HepG2 (cell line): Measurements from ENCODE around the gene C14orf93. TPM values are rescaled to one million over a fixed set of nuclear protein-coding genes. Genes with fewer than 3 reads are reported as not detected.

Experiments
- GATAD2A ChIP-seq: IDR thresholded peaks from 2 replicates; pipeline ENCODE4 v1.6.1; 2016
- RBM22 ChIP-seq: fragments of 200-400 bp; formaldehyde crosslinking; optimal IDR thresholded peaks from 2 replicates; pipeline ENCODE3; 2017; ENCODE audit warnings: mild to moderate bottlenecking, low read length, moderate library complexity
- SOX6 ChIP-seq, 2 experiments: fragments of 450-650 bp in 1 of 2; sonication (generic) in 1 of 2; formaldehyde crosslinking in 1 of 2; IDR thresholded peaks; 2 replicates each; pipeline versions ENCODE4 v1.4.0 to v1.6.1; 2017 to 2020; ENCODE audit warnings: antibody characterized with exemption in 1 of 2, mild to moderate bottlenecking in 1 of 2, missing genetic modification reagents in 1 of 2
- SSRP1 ChIP-seq: IDR thresholded peaks from 2 replicates; pipeline ENCODE4 v1.6.1; 2016; ENCODE audit warnings: control low read depth
- STAT5B ChIP-seq: sonication (generic); formaldehyde crosslinking; IDR thresholded peaks from 2 replicates; pipeline ENCODE4 v1.4.0; 2020; ENCODE audit warnings: missing genetic modification reagents
- SUZ12 ChIP-seq: fragments of 150-350 bp; IDR thresholded peaks from 2 replicates; pipeline ENCODE4 v1.6.1; 2014; ENCODE audit warnings: low read depth, low read length
- TBX2 ChIP-seq: sonication (generic); formaldehyde crosslinking; IDR thresholded peaks from 2 replicates; pipeline ENCODE4 v1.5.0; 2020; ENCODE audit warnings: missing genetic modification reagents, mild to moderate bottlenecking, borderline replicate concordance
- ZBTB7A ChIP-seq: sonication (generic); formaldehyde crosslinking; IDR thresholded peaks from 2 replicates; pipeline ENCODE4 v1.8.0; 2022; ENCODE audit warnings: mild to moderate bottlenecking, missing genetic modification reagents
- ZFP37 ChIP-seq: sonication (generic); formaldehyde crosslinking; IDR thresholded peaks from 2 replicates; pipeline ENCODE4 v1.4.0; 2020; ENCODE audit warnings: missing genetic modification reagents, borderline replicate concordance
- ZMYM4 ChIP-seq: sonication (generic); formaldehyde crosslinking; IDR thresholded peaks from 2 replicates; pipeline ENCODE4 v1.8.1; 2023; ENCODE audit warnings: mild to moderate bottlenecking, missing genetic modification reagents
- ZNF468 ChIP-seq: sonication (generic); formaldehyde crosslinking; IDR thresholded peaks from 2 replicates; pipeline ENCODE4 v1.8.0; 2022; ENCODE audit warnings: mild to moderate bottlenecking, moderate library complexity, missing genetic modification reagents
- ZNF496 ChIP-seq: sonication (generic); formaldehyde crosslinking; IDR thresholded peaks from 2 replicates; pipeline ENCODE4 v1.8.1; 2023; ENCODE audit warnings: mild to moderate bottlenecking, moderate library complexity, missing genetic modification reagents; ENCODE audit not compliant: insufficient replicate concordance
- ZNF616 ChIP-seq: sonication (generic); formaldehyde crosslinking; IDR thresholded peaks from 2 replicates; pipeline ENCODE4 v1.5.0; 2020; ENCODE audit warnings: low read depth, mild to moderate bottlenecking, missing genetic modification reagents
- ZNF724P ChIP-seq: sonication (generic); formaldehyde crosslinking; IDR thresholded peaks from 2 replicates; pipeline ENCODE4 v1.8.0; 2022; ENCODE audit warnings: missing genetic modification reagents, borderline replicate concordance
- ZNF766 ChIP-seq: sonication (generic); formaldehyde crosslinking; IDR thresholded peaks from 2 replicates; pipeline ENCODE4 v1.5.0; 2020; ENCODE audit warnings: missing genetic modification reagents, borderline replicate concordance
- polyA plus RNA-seq, 8 experiments: library from polyadenylated mRNA; depleted of rRNA in 3 of 8; stranded (reverse) in 7 of 8; unstranded in 1 of 8; fragments of >200 nt; fragmentation: Illumina TruSeq in 4 of 8; extraction: Trizol in 4 of 8; gene quantifications; 2 replicates each; pipeline versions ENCODE4 v1.2.1 to v1.2.3, GENCODE V29; 2011 to 2016; ENCODE audit warnings: low read depth in 4 of 8, missing spikeins in 1 of 8, mixed read lengths in 1 of 8; ENCODE audit not compliant: insufficient read depth in 1 of 8
- total RNA-seq, 5 experiments: library from RNA; depleted of rRNA; stranded (reverse); fragments of >200 nt; fragmentation: Illumina TruSeq; extraction: Trizol; gene quantifications; 2 replicates each; pipeline ENCODE4 v1.2.3, GENCODE V29; 2016; ENCODE audit warnings: low read depth in 1 of 5
- TF ChIP-seq, protein P1 (sequence below), 2 experiments: sonication (generic) in 1 of 2; formaldehyde crosslinking in 1 of 2; IDR thresholded peaks; 2 replicates each; pipeline versions ENCODE4 v1.4.0 to v1.6.1; 2018 to 2020; ENCODE audit warnings: missing genetic modification reagents in 2 of 2, borderline replicate concordance in 1 of 2, low read depth in 1 of 2, mild to moderate bottlenecking in 1 of 2, missing biosample characterization in 1 of 2
- TF ChIP-seq, protein P2 (sequence below): IDR thresholded peaks from 2 replicates; pipeline ENCODE4 v1.6.1; 2018; ENCODE audit warnings: missing genetic modification reagents, mild to moderate bottlenecking, missing compliant biosample characterization
- TF ChIP-seq, protein P3 (sequence below): sonication (generic); formaldehyde crosslinking; IDR thresholded peaks from 2 replicates; pipeline ENCODE4 v1.5.0; 2020; ENCODE audit warnings: missing genetic modification reagents, mild to moderate bottlenecking, borderline replicate concordance
- TF ChIP-seq, protein P4 (sequence below): sonication (generic); formaldehyde crosslinking; conservative IDR thresholded peaks from 2 replicates; pipeline ENCODE4 v1.4.0; 2020; ENCODE audit warnings: mild to moderate bottlenecking, missing genetic modification reagents, moderate library complexity
- TF ChIP-seq, protein P5 (sequence below): fragments of 450-650 bp; IDR thresholded peaks from 2 replicates; pipeline ENCODE4 v1.6.1; 2017

The C14orf93 gene
- total and polyA plus RNA-seq, 2 of the 13 experiments (the other 11 are each of a cell fraction or from before 2014, with no cell fraction given): 11.4 to 22.5 TPM

DNA sequence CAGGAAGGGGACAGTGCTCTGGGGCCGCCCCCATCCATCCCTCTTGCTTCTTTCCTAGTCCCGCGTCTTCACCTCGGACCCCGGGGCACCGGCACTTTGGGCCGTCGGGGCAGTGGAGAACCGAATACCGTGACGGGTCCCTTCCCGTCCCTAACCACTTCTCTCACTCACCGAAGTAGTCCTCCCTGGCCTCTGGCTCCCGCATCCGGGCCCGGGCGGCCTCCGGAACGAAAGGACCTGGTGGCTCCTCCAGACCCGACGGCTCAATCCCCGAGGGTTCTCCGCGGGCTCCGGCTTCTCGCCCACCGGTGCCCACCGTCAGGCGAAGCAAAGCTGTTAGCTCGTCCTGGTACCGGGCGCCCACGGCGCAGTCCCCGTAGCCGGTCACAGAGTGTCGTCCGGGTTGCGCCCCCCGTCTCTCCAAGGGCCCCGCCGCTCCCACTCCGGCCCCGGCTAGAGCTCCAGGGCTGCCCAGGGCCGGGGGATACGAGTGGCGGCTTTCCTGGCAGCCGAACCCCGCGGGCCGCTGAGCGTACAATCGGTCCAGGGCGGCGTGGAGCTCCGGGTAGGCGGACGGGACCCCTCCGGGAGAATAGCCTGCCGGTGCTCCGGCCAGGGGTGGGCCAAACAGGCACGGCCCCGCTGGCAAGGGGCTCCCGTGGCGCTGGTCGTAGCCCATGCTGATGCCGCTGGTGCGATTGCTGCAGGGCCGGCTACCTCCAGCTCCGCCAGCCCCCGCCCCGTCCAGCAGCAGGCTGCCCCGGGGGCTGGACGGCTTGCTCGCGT, 28.7 kb downstream of the C14orf93 start (continued):
- peak; percentile 89 for TF ChIP-seq SSRP1 (CRISPR knock-in tag)
- TF ChIP-seq, protein P1, sequence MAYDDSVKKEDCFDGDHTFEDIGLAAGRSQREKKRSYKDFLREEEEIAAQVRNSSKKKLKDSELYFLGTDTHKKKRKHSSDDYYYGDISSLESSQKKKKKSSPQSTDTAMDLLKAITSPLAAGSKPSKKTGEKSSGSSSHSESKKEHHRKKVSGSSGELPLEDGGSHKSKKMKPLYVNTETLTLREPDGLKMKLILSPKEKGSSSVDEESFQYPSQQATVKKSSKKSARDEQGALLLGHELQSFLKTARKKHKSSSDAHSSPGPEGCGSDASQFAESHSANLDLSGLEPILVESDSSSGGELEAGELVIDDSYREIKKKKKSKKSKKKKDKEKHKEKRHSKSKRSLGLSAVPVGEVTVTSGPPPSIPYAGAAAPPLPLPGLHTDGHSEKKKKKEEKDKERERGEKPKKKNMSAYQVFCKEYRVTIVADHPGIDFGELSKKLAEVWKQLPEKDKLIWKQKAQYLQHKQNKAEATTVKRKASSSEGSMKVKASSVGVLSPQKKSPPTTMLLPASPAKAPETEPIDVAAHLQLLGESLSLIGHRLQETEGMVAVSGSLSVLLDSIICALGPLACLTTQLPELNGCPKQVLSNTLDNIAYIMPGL (CRISPR knock-in tag; IDR thresholded peaks at IDR 0.05; ENCODE audit: borderline replicate concordance in 1 of 2, low read depth in 1 of 2): peak; percentile 33 to 84
- TF ChIP-seq, protein P2, sequence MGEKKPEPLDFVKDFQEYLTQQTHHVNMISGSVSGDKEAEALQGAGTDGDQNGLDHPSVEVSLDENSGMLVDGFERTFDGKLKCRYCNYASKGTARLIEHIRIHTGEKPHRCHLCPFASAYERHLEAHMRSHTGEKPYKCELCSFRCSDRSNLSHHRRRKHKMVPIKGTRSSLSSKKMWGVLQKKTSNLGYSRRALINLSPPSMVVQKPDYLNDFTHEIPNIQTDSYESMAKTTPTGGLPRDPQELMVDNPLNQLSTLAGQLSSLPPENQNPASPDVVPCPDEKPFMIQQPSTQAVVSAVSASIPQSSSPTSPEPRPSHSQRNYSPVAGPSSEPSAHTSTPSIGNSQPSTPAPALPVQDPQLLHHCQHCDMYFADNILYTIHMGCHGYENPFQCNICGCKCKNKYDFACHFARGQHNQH (CRISPR knock-in tag): peak; percentile 11
- TF ChIP-seq ZFP37 (CRISPR knock-in tag): no peak
- no peak for TF ChIP-seq ZNF766 (CRISPR knock-in tag)
- TF ChIP-seq ZNF468: no peak
- no peak for TF ChIP-seq SOX6 (IDR thresholded peaks at IDR 0.05)
- no peak for TF ChIP-seq SOX6 (CRISPR knock-in tag; IDR thresholded peaks at IDR 0.05)
- no peak for TF ChIP-seq GATAD2A (CRISPR knock-in tag)
- TF ChIP-seq ZNF496 (CRISPR knock-in tag): no peak
- TF ChIP-seq, protein P3, sequence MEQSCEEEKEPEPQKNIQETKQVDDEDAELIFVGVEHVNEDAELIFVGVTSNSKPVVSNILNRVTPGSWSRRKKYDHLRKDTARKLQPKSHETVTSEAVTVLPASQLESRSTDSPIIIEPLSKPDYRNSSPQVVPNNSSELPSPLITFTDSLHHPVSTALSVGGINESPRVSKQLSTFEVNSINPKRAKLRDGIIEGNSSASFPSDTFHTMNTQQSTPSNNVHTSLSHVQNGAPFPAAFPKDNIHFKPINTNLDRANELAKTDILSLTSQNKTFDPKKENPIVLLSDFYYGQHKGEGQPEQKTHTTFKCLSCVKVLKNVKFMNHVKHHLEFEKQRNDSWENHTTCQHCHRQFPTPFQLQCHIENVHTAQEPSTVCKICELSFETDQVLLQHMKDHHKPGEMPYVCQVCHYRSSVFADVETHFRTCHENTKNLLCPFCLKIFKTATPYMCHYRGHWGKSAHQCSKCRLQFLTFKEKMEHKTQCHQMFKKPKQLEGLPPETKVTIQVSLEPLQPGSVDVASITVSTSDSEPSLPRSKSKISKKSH (CRISPR knock-in tag): no peak
- TF ChIP-seq ZBTB7A (CRISPR knock-in tag): no peak
- no peak for TF ChIP-seq ZMYM4 (CRISPR knock-in tag)
- no peak; the same call in 1 of the 2 replicates for TF ChIP-seq STAT5B
- TF ChIP-seq TBX2 (CRISPR knock-in tag): no peak
- TF ChIP-seq, protein P4, sequence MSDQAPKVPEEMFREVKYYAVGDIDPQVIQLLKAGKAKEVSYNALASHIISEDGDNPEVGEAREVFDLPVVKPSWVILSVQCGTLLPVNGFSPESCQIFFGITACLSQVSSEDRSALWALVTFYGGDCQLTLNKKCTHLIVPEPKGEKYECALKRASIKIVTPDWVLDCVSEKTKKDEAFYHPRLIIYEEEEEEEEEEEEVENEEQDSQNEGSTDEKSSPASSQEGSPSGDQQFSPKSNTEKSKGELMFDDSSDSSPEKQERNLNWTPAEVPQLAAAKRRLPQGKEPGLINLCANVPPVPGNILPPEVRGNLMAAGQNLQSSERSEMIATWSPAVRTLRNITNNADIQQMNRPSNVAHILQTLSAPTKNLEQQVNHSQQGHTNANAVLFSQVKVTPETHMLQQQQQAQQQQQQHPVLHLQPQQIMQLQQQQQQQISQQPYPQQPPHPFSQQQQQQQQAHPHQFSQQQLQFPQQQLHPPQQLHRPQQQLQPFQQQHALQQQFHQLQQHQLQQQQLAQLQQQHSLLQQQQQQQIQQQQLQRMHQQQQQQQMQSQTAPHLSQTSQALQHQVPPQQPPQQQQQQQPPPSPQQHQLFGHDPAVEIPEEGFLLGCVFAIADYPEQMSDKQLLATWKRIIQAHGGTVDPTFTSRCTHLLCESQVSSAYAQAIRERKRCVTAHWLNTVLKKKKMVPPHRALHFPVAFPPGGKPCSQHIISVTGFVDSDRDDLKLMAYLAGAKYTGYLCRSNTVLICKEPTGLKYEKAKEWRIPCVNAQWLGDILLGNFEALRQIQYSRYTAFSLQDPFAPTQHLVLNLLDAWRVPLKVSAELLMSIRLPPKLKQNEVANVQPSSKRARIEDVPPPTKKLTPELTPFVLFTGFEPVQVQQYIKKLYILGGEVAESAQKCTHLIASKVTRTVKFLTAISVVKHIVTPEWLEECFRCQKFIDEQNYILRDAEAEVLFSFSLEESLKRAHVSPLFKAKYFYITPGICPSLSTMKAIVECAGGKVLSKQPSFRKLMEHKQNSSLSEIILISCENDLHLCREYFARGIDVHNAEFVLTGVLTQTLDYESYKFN: no peak; the same call in 1 of the 2 replicates
- no peak for TF ChIP-seq ZNF724P (CRISPR knock-in tag)
- TF ChIP-seq SUZ12: no peak
- TF ChIP-seq RBM22: peak; percentile 95
- TF ChIP-seq, protein P5, sequence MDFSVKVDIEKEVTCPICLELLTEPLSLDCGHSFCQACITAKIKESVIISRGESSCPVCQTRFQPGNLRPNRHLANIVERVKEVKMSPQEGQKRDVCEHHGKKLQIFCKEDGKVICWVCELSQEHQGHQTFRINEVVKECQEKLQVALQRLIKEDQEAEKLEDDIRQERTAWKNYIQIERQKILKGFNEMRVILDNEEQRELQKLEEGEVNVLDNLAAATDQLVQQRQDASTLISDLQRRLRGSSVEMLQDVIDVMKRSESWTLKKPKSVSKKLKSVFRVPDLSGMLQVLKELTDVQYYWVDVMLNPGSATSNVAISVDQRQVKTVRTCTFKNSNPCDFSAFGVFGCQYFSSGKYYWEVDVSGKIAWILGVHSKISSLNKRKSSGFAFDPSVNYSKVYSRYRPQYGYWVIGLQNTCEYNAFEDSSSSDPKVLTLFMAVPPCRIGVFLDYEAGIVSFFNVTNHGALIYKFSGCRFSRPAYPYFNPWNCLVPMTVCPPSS: no peak
- TF ChIP-seq ZNF616 (CRISPR knock-in tag): no peak
